Brain microvascular endothelial cell (primary cell): Measurements from ENCODE around the gene POLR2L.
A peak's percentile ranks its signal among the peaks of the same experiment; 100 is the strongest.

Experiments
- DNase-seq: peaks from one replicate; pipeline ENCODE4 v3.0.0-alpha.2; 2020
- H3K27ac ChIP-seq: fragments of 250-450 bp; sonication (Bioruptor Pico); 2 replicates; pipeline ENCODE4 v1.5.1; 2020; ENCODE audit warnings: mild to moderate bottlenecking, moderate library complexity
- H3K27me3 ChIP-seq: fragments of 250-450 bp; sonication (Bioruptor Pico); replicated peaks from 2 replicates; pipeline ENCODE4 v1.5.1; 2020; ENCODE audit warnings: mild to moderate bottlenecking
- H3K36me3 ChIP-seq: fragments of 250-450 bp; sonication (Bioruptor Pico); replicated peaks from 2 replicates; pipeline ENCODE4 v1.5.1; 2020; ENCODE audit warnings: mild to moderate bottlenecking
- H3K4me3 ChIP-seq: 2 replicates; pipeline ENCODE4 v1.5.1; 2011; ENCODE audit warnings: low read depth, mild to moderate bottlenecking, control low read depth, low read length, moderate library complexity
- CTCF ChIP-seq: IDR thresholded peaks from 2 replicates; pipeline ENCODE4 v1.5.1; 2011; ENCODE audit warnings: low read depth, mild to moderate bottlenecking, moderate library complexity, low read length, control low read depth, inconsistent platforms; ENCODE audit errors: missing control alignments
- in situ Hi-C: cut with HindIII; loops from 2 replicates; pipeline ENCODE4 v1.10.0; 2017; ENCODE audit warnings: low sequenced_read_pairs, low pct_ligation_motif_present

Gene POLR2L

DNA sequence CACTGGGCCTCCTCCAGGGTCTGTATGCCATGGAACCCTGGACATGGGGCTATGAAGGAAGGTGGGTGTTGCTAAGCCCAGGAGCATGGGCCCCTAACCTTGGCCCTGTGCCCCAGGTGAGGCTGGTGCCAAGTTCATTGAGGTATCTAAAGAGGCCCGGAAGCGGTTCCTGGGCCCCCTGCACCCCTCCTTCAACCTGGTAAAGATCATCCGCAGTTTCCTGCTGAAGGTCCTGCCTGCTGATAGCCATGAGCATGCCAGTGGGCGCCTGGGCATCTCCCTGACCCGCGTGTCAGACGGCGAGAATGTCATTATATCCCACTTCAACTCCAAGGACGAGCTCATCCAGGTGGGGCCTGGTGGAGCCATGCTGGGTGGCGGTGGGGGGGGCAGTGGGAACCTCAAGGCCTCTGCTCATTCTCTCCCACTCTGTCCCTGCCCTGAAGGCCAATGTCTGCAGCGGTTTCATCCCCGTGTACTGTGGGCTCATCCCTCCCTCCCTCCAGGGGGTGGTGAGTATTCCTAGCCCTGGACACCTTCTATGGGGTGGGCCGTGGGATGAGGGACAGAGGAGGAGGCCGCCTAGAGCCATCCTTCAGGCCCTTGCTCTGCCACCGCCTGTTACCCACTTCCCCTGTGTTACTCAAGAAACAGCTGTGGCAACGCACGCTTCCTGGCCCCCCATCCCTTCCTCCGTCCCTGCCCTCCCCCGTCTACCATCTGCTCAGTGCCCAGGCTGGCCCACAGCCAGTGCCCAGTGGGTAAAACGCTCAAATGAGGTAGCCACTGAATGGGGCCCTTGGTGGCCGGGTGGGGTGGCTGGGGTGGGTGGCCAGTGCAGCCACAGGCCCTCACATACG lies 20.6 kb downstream of the POLR2L start:
- peaks cover 20% of the 10 kb centered on the region for H3K36me3 ChIP-seq
- no peak for DNase-seq
- H3K27me3 ChIP-seq, result no peaks in the 10 kb centered on the region
- no peak for TF ChIP-seq CTCF
- in situ Hi-C loops, result no loop called here
- H3K4me3 ChIP-seq, result no peak overlapping the region
- no peak overlapping the region for H3K27ac ChIP-seq

DNA sequence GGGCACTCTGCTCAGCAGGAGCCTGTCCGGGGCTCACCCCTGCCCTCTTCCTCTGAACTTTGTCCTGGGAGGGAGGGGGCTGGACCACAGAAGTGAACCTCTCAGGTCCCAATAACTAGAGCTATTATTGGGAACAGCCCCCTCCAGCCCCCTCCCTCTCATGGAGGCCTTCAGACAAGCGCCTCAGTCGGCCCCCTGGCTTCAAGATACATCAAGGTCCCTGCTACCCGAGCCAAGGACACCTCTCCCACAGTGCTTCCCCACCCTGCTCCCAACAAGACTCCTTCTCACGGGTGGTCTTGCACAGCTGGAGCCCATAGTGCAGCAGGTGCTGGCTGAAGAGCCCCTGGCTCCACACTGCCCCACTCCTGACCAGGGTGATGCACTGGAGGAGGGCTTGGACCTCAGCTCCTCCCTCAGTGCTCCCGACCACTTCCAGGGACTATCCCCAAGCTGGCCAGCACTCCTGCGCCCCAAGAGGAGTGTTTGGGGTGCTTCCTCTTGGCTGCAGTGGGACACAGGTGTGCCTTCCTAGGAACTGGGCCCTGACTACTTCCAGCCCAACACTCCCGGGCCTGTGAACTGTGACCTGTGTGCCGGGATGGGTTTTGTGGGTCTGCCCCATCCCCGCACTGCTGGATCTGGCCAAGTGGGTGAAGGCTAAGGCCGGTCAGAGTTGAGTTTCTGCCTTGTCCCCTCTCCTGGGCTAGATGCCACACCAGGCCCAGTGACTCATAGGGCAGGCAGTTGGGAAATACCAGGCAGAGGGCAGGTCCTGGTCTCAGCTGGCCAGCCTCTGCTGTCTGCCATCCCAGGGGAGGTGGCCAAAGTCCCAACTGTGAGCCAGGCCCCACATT lies 21.4 kb downstream of the POLR2L start:
- H3K36me3 ChIP-seq, result peaks cover 20% of the 10 kb centered on the region
- H3K27ac ChIP-seq, result no peak overlapping the region
- H3K27me3 ChIP-seq, result no peaks in the 10 kb centered on the region
- in situ Hi-C loops, result no loop called here
- TF ChIP-seq CTCF, result no peak
- no peak for DNase-seq
- peak overlapping the region; percentile 52 for H3K4me3 ChIP-seq

GRCh38 chr11:819943-820649 lies 22.2 kb downstream of the POLR2L start:
- TF ChIP-seq CTCF, result no peak
- Histone ChIP-seq H3K4me3 (peak overlapping the region; percentile 52), H3K36me3 (peaks cover 16% of the 10 kb centered on the region), H3K27me3 (no peaks in the 10 kb centered on the region), H3K27ac (peak overlapping the region; percentile 79)
- in situ Hi-C loops, result no loop called here
- no peak for DNase-seq

DNA sequence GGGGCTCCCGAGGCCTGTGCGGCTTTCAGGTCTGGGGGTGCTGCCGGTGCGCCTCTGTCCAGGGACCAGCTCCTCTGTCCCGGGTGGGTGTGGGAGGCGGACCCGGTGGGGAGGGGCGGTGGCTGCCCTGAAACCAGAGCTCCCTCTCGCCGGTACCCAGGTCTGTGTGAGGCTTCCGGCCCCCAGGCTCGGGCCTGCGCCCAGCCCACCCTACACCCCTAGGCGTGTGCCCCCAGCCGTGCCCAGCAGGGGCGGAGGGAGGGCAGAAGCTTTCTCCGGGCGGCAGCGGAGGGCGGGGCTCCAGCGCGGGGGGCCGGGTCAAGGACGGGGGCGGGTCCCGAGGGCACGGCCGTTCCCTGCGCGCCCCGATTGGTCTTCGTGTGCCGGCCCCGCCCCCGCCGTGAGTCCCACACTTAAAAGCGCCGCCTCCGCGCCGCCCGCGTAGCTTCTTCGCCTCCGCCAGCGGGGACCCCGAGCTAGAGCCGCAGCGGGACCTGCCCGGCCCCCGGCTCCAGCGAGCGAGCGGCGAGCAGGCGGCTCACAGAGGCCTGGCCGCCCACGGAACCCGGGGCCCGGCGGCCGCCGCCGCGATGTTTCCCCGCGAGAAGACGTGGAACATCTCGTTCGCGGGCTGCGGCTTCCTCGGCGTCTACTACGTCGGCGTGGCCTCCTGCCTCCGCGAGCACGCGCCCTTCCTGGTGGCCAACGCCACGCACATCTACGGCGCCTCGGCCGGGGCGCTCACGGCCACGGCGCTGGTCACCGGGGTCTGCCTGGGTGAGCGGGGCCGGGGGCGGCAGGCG lies 23.0 kb downstream of the POLR2L start:
- in situ Hi-C loops, result no loop called here
- DNase-seq, result peak; percentile 64
- peak overlapping the region; percentile 79 for H3K27ac ChIP-seq
- peaks cover 12% of the 10 kb centered on the region for H3K36me3 ChIP-seq
- TF ChIP-seq CTCF, result peak; percentile 14
- peak overlapping the region; percentile 52 for H3K4me3 ChIP-seq
- H3K27me3 ChIP-seq, result no peaks in the 10 kb centered on the region
